ENCODE results near the gene CTDSPL. TPM values are rescaled to one million over a fixed set of nuclear protein-coding genes. Genes with fewer than 3 reads are reported as not detected.

CTDSPL gene
- polyA plus RNA-seq, 2 donors, result 7.6 to 13.6 TPM

DNA sequence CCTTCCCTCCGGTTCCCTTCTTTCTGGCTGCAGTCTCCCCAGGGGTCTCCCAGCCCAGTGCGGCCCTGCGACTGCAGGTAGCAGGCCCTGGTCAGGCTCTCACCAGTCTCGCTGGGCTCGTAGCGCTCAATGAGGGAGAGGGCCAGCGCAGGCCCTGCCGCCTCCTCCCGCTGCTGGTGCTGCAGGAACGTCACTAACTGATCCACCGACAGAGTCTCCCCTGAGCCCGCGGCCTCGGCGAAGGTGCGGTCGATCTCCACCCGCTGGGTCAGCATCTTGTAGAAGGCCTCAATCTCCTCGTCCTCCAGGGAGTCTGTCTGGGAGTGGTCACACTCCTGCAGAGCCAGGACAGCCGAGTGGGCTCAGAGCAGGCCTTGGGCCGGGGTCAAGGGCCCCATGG lies 149.4 kb downstream of the CTDSPL start:
- Histone ChIP-seq H3K9me3 (ENCODE audit: control insufficient read depth in 2 of 2, insufficient read depth in 1 of 2, low read depth in 1 of 2, low read length in 1 of 2) (peaks cover 0 to 5% of the 10 kb centered on the region in 2 donors), H3K36me3 (ENCODE audit: control insufficient read depth in 2 of 2, insufficient read depth in 2 of 2, low read length in 1 of 2) (peaks cover 15 to 54% of the 10 kb centered on the region in 2 donors), H3K4me3 (ENCODE audit: low read depth in 1 of 2, low read length in 2 of 2) (no peak overlapping the region), H3K4me1 (ENCODE audit: control insufficient read depth in 2 of 2, insufficient read depth in 2 of 2, low read length in 1 of 2) (no peaks in the 10 kb centered on the region), H3K27ac (ENCODE audit: low read depth in 2 of 2, low read length in 1 of 2) (no peak overlapping the region), H3K27me3 (ENCODE audit: control insufficient read depth in 1 of 2, insufficient read depth in 2 of 2, low read length in 2 of 2) (no peaks in the 10 kb centered on the region)
- 92 to 94% methylated on average over 21 of the region's 21 CpGs for WGBS, 2 donors

DNA sequence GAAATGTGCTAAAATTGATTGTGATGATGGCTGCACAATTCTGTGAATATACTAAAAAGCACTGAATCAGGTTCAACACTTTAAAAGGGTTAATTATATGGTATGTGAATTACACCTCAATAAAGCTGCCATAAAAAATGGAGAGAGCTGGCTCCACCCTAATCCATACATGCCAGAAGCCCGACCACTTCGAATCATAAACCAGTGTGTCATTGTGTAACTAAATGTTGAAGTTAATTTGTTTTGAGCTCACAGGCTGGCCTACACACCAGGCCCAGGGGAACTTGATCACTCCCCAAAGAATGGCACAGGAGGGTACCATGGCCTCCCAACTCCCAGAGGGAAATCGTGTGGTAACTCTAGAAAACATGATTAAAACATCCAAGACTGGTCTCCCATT lies 153.8 kb downstream of the CTDSPL start:
- Histone ChIP-seq H3K4me3 (ENCODE audit: low read depth in 1 of 2, low read length in 2 of 2) (no peak overlapping the region), H3K4me1 (ENCODE audit: control insufficient read depth in 2 of 2, insufficient read depth in 2 of 2, low read length in 1 of 2) (no peaks in the 10 kb centered on the region), H3K9me3 (ENCODE audit: control insufficient read depth in 2 of 2, insufficient read depth in 1 of 2, low read depth in 1 of 2, low read length in 1 of 2) (peaks cover 0 to 10% of the 10 kb centered on the region in 2 donors), H3K36me3 (ENCODE audit: control insufficient read depth in 2 of 2, insufficient read depth in 2 of 2, low read length in 1 of 2) (peaks cover 19 to 46% of the 10 kb centered on the region in 2 donors), H3K27ac (ENCODE audit: low read depth in 2 of 2, low read length in 1 of 2) (no peak overlapping the region), H3K27me3 (ENCODE audit: control insufficient read depth in 1 of 2, insufficient read depth in 2 of 2, low read length in 2 of 2) (no peaks in the 10 kb centered on the region)
- 72 to 76% methylated on average over 3 of the region's 3 CpGs for WGBS, 2 donors

DNA sequence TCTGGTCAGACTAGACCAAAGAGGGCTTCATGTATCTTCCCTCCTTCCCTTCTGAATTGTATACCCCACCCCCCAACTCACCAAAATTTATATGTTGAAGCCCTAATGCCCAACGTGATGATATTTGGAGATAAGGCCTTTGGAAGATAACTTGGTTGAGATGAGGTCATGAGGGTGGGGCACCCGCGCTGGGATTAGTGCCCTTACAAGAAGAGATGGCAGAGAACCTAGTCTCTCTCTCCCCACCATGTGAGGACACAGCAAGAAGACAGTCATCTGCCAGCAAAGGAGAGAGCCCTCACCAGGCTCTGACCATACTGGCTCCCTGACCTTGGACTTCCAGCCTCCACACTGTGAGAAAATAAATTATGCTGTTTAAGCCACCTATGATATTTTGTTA lies 154.3 kb downstream of the CTDSPL start:
- Histone ChIP-seq H3K9me3 (ENCODE audit: control insufficient read depth in 2 of 2, insufficient read depth in 1 of 2, low read depth in 1 of 2, low read length in 1 of 2) (peaks cover 0 to 10% of the 10 kb centered on the region in 2 donors), H3K4me1 (ENCODE audit: control insufficient read depth in 2 of 2, insufficient read depth in 2 of 2, low read length in 1 of 2) (no peaks in the 10 kb centered on the region), H3K27me3 (ENCODE audit: control insufficient read depth in 1 of 2, insufficient read depth in 2 of 2, low read length in 2 of 2) (no peaks in the 10 kb centered on the region), H3K4me3 (ENCODE audit: low read depth in 1 of 2, low read length in 2 of 2) (no peak overlapping the region), H3K36me3 (ENCODE audit: control insufficient read depth in 2 of 2, insufficient read depth in 2 of 2, low read length in 1 of 2) (peaks cover 19 to 44% of the 10 kb centered on the region in 2 donors), H3K27ac (ENCODE audit: low read depth in 2 of 2, low read length in 1 of 2) (no peak overlapping the region)
- WGBS, 2 donors, result 91 to 93% methylated on average over 3 of the region's 3 CpGs

DNA sequence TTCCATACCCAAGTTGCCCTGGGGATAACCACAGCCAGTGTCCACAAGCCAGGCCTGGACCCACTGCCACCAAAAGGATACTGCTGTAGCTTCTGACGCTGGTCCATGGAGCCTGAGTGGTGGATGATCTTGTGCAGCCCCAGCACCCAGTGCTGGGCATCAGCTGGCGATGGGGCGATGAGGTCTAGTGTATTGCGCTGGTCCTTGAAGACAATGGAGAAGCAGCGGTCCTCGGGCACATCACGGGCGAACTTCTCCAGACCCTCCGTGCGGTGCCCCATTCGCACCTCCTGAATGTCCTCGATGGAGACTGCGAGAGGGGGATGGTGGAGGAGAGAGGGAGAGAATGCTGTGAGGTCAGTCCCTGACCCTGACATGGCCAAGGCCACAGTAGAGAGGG lies 154.7 kb downstream of the CTDSPL start:
- peaks cover 0 to 10% of the 10 kb centered on the region in 2 donors for H3K9me3 ChIP-seq (ENCODE audit: control insufficient read depth in 2 of 2, insufficient read depth in 1 of 2, low read depth in 1 of 2, low read length in 1 of 2)
- H3K27ac ChIP-seq (ENCODE audit: low read depth in 2 of 2, low read length in 1 of 2), result no peak overlapping the region
- 99% methylated on average over 13 of the region's 13 CpGs for WGBS, 2 donors
- H3K4me3 ChIP-seq (ENCODE audit: low read depth in 1 of 2, low read length in 2 of 2), result no peak overlapping the region
- no peaks in the 10 kb centered on the region for H3K27me3 ChIP-seq (ENCODE audit: control insufficient read depth in 1 of 2, insufficient read depth in 2 of 2, low read length in 2 of 2)
- H3K4me1 ChIP-seq (ENCODE audit: control insufficient read depth in 2 of 2, insufficient read depth in 2 of 2, low read length in 1 of 2), result no peaks in the 10 kb centered on the region
- peaks cover 19 to 40% of the 10 kb centered on the region in 2 donors for H3K36me3 ChIP-seq (ENCODE audit: control insufficient read depth in 2 of 2, insufficient read depth in 2 of 2, low read length in 1 of 2)

DNA sequence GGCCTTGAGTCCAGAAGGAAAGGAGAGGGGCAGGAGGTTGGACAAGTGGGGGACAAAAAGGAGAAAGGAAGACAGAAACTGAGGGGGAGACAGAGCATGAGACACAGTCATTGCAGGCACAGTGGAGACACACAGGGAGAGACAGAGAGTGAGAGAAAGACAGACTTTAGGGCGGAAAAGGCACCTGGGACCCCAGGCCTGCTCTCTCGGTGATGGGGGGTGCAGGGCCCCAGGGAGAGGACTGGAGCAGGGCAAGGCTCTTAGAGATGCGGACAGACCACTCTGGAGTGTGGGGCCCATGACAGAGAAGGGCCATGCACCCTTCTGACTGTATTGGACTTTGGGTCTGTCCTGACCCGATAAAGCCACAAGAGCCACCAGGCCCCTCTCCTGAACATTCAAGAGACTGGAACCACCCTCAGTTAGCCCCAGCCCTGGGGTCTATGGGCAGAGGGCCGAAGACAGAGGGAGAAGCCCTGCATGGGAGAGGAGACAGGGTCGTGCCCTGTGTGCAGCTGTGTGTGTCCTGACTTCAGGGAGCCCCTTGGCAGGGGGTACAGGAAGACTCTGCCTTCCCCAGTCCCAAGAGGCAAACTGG lies 155.3 kb downstream of the CTDSPL start:
- Histone ChIP-seq H3K27me3 (ENCODE audit: control insufficient read depth in 1 of 2, insufficient read depth in 2 of 2, low read length in 2 of 2) (no peaks in the 10 kb centered on the region), H3K36me3 (ENCODE audit: control insufficient read depth in 2 of 2, insufficient read depth in 2 of 2, low read length in 1 of 2) (peaks cover 19 to 40% of the 10 kb centered on the region in 2 donors), H3K4me1 (ENCODE audit: control insufficient read depth in 2 of 2, insufficient read depth in 2 of 2, low read length in 1 of 2) (no peaks in the 10 kb centered on the region), H3K27ac (ENCODE audit: low read depth in 2 of 2, low read length in 1 of 2) (no peak overlapping the region), H3K9me3 (ENCODE audit: control insufficient read depth in 2 of 2, insufficient read depth in 1 of 2, low read depth in 1 of 2, low read length in 1 of 2) (peaks cover 0 to 10% of the 10 kb centered on the region in 2 donors), H3K4me3 (ENCODE audit: low read depth in 1 of 2, low read length in 2 of 2) (no peak overlapping the region)
- 78 to 81% methylated on average over 6 of the region's 6 CpGs for WGBS, 2 donors

DNA sequence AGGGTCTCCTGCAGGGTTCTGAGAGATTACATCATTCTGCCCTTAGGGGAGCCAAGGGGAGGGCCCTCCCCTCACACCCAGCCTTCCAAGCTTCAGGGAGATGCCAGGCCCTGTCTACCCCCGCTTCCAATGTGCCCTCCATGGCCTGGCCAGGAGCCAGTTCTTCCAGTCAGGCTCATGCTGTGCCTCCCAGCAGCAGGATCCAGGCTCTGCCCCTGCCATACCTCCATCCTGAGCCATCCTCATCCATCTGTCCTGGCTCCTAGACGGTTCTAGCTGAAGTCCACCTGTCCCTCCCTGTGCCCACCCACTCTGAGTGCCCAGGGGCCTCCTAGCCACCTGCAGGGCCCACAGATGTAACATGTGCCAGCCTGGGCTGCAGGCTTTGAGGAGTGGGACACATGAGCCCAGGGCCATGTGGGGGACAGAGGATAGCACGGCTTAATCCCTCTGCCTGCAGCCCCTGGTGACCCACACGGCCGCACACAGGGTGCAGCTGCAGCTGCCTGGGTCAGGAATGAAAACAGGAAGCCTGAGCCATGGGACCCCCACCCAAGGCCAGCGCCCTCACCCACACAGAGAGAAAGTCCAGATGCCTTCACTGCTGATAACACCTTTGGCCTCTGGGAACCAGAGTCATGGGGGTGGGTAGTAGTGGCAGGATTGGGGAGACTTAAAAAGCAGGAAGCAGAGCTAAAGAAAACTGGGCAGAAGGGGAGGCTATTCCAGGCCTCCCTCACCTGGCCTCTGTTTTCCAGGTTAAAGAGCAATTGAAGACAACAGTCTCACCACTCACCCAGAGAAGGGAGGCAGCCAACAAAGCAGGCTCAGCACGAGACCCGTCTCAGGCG lies 156.0 kb downstream of the CTDSPL start:
- Histone ChIP-seq H3K4me1 (ENCODE audit: control insufficient read depth in 2 of 2, insufficient read depth in 2 of 2, low read length in 1 of 2) (no peaks in the 10 kb centered on the region), H3K27ac (ENCODE audit: low read depth in 2 of 2, low read length in 1 of 2) (no peak overlapping the region), H3K27me3 (ENCODE audit: control insufficient read depth in 1 of 2, insufficient read depth in 2 of 2, low read length in 2 of 2) (no peaks in the 10 kb centered on the region), H3K4me3 (ENCODE audit: low read depth in 1 of 2, low read length in 2 of 2) (no peak overlapping the region), H3K36me3 (ENCODE audit: control insufficient read depth in 2 of 2, insufficient read depth in 2 of 2, low read length in 1 of 2) (peaks cover 19 to 40% of the 10 kb centered on the region in 2 donors), H3K9me3 (ENCODE audit: control insufficient read depth in 2 of 2, insufficient read depth in 1 of 2, low read depth in 1 of 2, low read length in 1 of 2) (peaks cover 0 to 10% of the 10 kb centered on the region in 2 donors)
- WGBS, 2 donors, result 89 to 91% methylated on average over 9 of the region's 9 CpGs

DNA sequence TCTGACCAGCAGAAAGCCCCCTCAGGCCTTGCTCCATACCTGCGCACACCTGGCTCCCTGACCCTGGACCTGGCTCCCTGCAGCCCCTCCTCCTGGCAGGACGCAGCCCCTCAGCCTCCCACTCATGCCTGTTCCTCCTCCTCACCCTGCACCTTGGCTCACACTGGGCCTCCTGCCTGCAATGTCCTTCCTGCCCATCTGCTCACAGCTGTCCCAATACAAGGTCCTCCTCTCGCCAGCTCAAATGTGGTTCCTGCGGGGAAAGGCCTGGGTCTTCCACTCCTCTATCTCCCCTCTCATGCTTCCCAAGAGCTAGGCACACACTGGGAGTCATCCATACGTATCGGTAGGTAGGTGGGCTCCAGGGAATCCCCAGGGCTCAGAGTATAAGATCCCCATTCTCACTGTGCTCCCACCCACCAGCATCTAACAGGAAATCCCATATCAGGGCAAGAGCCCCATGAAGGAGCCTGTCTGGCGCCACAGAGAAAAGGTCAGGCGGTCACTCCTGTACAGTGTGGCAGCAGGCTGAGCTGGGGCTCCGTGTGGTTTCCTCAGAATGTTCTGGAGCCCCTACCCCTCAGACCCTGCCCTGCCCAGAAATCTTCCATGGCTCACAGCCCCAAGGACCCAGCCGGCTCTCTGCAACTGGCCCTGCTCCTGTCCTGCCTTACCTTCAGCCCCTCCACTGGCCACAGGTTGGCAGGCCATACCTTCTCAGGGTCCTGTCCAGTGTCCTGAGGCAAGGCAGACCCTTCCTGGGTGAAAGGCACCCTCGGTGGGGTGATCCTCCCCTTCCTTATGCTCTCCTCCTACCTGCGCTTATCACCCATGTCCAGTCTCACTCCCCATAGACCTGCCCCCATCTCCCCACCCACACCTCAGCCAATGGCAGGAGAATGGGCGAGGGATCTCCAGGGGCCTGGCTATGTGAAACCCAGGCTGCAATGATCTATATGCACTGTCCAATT lies 156.9 kb downstream of the CTDSPL start:
- H3K9me3 ChIP-seq (ENCODE audit: control insufficient read depth in 2 of 2, insufficient read depth in 1 of 2, low read depth in 1 of 2, low read length in 1 of 2), result peaks cover 0 to 10% of the 10 kb centered on the region in 2 donors
- peaks cover 19 to 40% of the 10 kb centered on the region in 2 donors for H3K36me3 ChIP-seq (ENCODE audit: control insufficient read depth in 2 of 2, insufficient read depth in 2 of 2, low read length in 1 of 2)
- no peak overlapping the region for H3K4me3 ChIP-seq (ENCODE audit: low read depth in 1 of 2, low read length in 2 of 2)
- H3K4me1 ChIP-seq (ENCODE audit: control insufficient read depth in 2 of 2, insufficient read depth in 2 of 2, low read length in 1 of 2), result peaks cover 0 to under 1% of the 10 kb centered on the region in 2 donors
- WGBS, 2 donors, result 90% methylated on average over 13 of the region's 13 CpGs
- no peak overlapping the region for H3K27ac ChIP-seq (ENCODE audit: low read depth in 2 of 2, low read length in 1 of 2)
- no peaks in the 10 kb centered on the region for H3K27me3 ChIP-seq (ENCODE audit: control insufficient read depth in 1 of 2, insufficient read depth in 2 of 2, low read length in 2 of 2)

DNA sequence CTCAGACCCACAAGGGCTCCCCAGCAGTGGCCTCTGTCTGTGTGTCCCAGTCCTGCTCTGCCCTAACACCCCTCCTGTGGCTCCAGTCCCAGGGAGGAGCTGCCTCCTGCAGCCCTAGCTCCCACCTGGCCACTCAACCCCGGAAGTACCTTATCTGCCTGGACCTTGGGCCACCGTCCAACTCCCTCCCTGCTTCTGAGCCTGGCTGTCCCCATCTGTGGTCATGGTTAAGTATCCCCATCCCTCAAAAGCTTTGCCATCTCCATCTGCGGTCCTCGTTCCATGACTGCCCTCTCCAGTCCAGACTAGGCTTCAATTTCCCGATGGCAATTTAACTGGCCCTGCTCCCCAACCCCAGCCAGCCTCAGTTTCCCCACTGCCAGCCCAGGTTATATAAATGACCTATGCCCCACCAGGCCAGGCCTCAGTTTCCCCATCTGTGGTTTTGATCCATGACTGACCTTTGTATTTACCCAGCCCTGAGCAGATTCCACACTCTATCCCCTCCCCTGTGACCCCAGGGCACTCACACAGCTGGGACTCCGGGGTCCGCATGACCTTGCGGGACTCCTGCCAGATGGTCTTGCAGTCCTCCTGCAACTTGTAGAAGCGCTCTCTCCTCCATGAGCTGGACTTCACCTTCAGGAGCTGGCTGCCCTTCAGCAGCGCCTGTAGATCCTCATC lies 158.1 kb downstream of the CTDSPL start:
- no peak overlapping the region for H3K27ac ChIP-seq (ENCODE audit: low read depth in 2 of 2, low read length in 1 of 2)
- H3K4me1 ChIP-seq (ENCODE audit: control insufficient read depth in 2 of 2, insufficient read depth in 2 of 2, low read length in 1 of 2), result peaks cover 0 to 7% of the 10 kb centered on the region in 2 donors
- no peak overlapping the region for H3K4me3 ChIP-seq (ENCODE audit: low read depth in 1 of 2, low read length in 2 of 2)
- peaks cover 0 to 10% of the 10 kb centered on the region in 2 donors for H3K9me3 ChIP-seq (ENCODE audit: control insufficient read depth in 2 of 2, insufficient read depth in 1 of 2, low read depth in 1 of 2, low read length in 1 of 2)
- H3K36me3 ChIP-seq (ENCODE audit: control insufficient read depth in 2 of 2, insufficient read depth in 2 of 2, low read length in 1 of 2), result peaks cover 19 to 40% of the 10 kb centered on the region in 2 donors
- WGBS, 2 donors, result 81 to 91% methylated on average over 10 of the region's 10 CpGs
- H3K27me3 ChIP-seq (ENCODE audit: control insufficient read depth in 1 of 2, insufficient read depth in 2 of 2, low read length in 2 of 2), result no peaks in the 10 kb centered on the region

DNA sequence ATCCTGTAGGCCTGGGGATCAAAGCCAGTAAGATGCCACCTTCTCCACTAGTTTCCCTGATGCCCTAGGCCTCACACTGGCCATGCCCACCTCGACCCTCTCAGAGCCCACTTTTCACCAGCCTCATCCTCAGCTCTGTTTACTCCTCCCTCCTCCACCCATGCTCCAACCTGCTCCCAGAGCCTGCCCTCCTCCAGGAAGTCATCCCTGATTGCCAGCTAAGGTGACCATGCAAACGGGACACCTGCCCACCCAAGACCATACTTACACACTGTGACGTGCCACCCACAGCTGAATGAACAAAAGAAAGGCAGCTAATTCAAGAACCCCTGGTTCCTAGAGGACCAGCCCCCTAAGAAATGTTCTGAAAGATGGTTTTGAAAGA lies 158.7 kb downstream of the CTDSPL start:
- Histone ChIP-seq H3K27ac (ENCODE audit: low read depth in 2 of 2, low read length in 1 of 2) (no peak overlapping the region), H3K4me3 (ENCODE audit: low read depth in 1 of 2, low read length in 2 of 2) (no peak overlapping the region), H3K27me3 (ENCODE audit: control insufficient read depth in 1 of 2, insufficient read depth in 2 of 2, low read length in 2 of 2) (no peaks in the 10 kb centered on the region), H3K4me1 (ENCODE audit: control insufficient read depth in 2 of 2, insufficient read depth in 2 of 2, low read length in 1 of 2) (peaks cover 0 to 7% of the 10 kb centered on the region in 2 donors), H3K36me3 (ENCODE audit: control insufficient read depth in 2 of 2, insufficient read depth in 2 of 2, low read length in 1 of 2) (peaks cover 16 to 36% of the 10 kb centered on the region in 2 donors), H3K9me3 (ENCODE audit: control insufficient read depth in 2 of 2, insufficient read depth in 1 of 2, low read depth in 1 of 2, low read length in 1 of 2) (peaks cover 0 to 10% of the 10 kb centered on the region in 2 donors)
- 73 to 80% methylated on average over 3 of the region's 3 CpGs for WGBS, 2 donors
